Activated CD4-positive, CD25-positive, alpha-beta regulatory T cell treated with anti-CD3 and anti-CD28 coated beads, Interleukin-2, amount 50 U/mL, for 72 hours (primary cell): ENCODE data around the gene RHOG.
"Not testable (repeated sequence)": the region's sequence is repeated elsewhere in the genome, so short reads cannot be mapped to it uniquely, and the experiment has no call there.

Experiments used
- DNase-seq: peaks from one replicate; pipeline ENCODE4 v3.0.0; 2021

Gene RHOG

DNA sequence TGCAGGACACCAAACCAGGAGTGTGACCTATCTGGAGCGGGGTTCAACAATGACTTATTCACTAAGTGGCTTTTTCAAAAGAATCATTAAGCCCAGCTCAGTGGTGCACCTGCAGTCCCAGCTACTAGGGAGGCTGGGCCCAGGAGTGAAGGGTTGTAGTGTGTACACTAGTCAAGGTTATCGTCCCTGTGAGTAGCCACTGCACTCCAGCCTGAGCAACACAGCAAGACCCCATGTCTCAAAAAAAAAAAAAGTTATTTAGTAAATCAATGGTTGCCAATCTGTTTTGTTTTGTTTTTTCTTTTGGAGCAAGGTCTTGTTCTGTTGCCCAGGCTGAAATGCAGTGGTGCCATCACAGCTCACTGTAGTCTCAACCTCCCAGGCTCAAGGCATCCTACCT, 7.9 kb downstream of the RHOG start:
- DNase-seq, result no peak

GRCh38 chr11:3831378-3832239, 9.2 kb downstream of the RHOG start:
- DNase-seq, result no peak

DNA sequence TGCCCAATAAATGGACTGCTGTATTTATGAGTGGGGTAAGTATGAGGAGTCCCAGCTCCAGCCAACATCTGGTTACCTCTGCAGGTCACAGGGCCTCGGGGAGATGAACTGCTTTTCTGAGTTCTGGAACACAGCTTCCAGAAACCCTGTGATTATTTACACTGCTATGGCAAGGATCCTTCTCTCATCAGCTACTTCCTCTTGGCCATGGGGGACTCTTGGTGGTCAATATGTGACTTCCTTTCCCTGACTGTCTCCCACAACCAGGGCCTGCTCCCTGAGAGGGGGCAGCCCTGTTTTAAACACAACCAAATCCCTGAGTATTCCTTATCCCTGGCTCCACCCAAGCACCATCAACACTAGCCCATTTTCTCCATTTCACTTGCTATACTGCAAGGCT, 10.0 kb downstream of the RHOG start:
- DNase-seq, result no peak

DNA sequence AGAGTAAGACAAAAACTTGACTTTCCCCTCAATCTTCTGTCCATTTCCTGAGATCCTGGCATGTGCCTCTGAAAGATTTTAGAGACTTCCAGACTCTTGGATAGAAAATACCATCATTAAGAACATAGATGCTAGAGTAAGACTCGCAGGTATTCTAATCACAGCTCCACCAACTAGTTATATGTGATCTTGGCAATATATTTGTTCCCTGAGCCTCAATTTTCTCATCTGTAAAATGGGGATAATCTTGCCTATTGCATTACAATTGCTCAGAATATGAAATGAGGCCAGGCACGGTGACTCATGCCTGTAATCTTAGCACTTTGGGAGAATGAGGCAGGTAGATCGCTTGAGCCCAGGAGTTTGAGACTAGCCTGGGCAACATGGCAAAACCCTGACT, 10.7 kb downstream of the RHOG start:
- no peak for DNase-seq

DNA sequence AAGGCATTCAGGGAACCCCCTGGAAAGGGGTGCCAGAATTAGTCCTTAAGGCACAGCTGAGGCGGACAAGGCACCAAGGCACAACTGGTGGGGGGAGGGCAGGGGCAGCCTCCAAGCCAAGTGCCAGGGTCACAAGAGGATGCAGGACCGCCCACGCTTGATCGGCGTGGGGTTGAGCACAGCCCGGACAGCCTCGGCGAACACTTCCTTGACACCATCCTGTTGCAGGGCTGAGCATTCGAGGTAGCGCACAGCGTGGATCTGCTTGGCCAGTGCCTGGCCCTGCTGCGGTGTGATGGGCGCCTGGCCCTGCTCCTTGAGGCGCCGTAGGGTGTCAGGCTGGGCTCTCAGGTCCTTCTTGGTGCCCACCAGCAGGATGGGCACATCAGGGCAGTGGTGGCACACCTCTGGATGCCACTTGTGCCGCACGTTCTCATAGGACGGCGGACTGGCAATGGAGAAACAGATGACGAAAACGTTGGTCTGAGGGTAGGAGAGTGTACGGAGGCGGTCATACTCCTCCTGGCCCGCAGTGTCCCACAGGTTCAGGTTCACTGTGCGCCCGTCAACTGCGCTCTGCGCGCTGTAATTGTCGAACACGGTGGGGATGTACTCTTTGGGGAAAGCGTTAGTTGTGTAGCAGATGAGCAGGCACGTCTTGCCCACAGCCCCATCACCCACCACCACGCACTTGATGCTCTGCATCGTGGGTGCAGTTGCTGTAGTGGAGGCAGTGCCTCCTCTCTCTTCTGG, 13.1 kb downstream of the RHOG start:
- DNase-seq, result no peak

- DNase-seq, result no peak
Measured at GRCh38 chr11:3826721-3827120, 14.0 kb downstream of the RHOG start.

DNA sequence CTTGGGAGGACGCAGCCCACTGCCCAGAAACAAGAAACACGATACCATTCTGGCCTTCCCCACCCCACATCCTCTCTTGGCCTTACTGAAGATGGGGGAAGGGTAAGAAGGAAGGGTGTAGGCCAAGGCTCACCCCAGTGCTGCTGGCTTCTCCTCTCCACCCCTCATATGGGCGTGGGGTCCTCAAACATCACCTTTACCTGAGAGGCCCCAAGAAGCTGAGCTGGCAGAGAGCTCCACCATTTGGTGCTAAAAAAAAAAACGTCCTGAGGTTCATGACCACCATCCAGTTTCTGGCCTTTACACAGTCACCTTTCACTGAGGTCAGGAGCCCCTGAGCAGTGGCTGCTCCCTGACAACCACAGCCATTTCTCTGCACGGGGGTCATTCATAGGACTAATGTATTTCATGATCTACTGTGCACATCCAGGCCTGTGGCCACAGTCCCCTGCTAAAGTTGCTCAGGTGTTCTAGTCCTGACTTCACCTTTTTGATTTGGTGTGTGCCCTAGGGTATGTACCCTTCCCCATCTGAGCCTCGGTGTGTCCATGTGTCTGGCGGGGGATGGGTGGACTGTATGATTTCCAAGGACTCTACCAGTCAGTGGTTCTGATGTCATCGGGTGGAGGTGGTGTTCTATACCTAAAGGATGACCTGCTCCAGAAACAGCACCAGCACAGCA, 15.1 kb downstream of the RHOG start:
- DNase-seq, result no peak

- peak; percentile 78 for DNase-seq
Measured at GRCh38 chr11:3824714-3825472, 15.9 kb downstream of the RHOG start.

- DNase-seq, result no peak
Measured at GRCh38 chr11:3823762-3824506, 16.8 kb downstream of the RHOG start.

- no peak for DNase-seq
Measured at GRCh38 chr11:3823303-3823702, 17.5 kb downstream of the RHOG start.

- no peak for DNase-seq
Measured at GRCh38 chr11:3822312-3822711, 18.4 kb downstream of the RHOG start.

- no peak for DNase-seq
Measured at GRCh38 chr11:3820971-3821370, 19.8 kb downstream of the RHOG start.

GRCh38 chr11:3817181-3817800, 23.5 kb downstream of the RHOG start:
- no peak for DNase-seq

GRCh38 chr11:3816673-3817072, 24.1 kb downstream of the RHOG start:
- DNase-seq, result no peak

- no peak for DNase-seq
Measured at GRCh38 chr11:3815845-3816244, 24.9 kb downstream of the RHOG start.

DNA sequence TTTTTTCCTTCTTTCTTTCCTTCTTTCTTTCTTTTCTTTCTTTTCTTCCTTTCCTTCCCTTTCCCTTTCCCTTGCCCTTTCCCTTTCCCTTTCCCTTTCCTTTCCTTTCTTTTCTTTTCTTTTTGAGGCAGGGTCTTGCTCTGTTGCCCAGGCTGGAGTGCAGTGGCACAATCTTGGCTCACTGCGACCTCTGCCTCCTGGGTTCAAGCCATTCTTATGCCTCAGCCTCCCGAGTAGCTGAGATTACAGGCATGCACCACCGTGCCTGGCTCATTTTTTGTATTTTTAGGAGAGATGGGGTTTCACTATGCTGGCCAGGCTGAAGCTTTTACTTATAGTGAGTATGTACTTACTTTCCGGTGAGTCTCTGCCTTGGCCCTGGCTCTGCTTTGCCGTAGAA, 25.9 kb downstream of the RHOG start:
- not testable (repeated sequence) for DNase-seq

GRCh38 chr11:3810951-3811350, 29.8 kb downstream of the RHOG start:
- DNase-seq, result no peak

DNA sequence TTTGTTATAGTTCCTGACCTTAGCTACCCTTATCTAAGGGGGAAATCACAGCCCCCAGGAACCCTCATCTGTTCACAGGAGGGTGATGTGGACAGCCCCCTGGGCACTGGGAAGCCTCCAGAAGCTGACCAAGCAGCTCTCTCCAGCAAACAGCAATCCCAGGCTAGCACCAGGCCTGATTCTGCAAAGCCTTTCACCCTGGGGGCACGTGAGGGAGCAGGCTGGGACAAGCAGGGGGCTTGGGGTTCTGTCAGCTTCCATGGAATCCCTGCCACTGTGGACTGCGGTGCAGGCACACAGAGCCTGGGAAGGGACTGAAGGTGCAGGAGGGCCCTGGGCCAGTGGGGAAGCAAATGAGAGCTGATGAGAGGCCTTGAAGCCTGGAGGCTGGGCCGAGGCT, 30.3 kb downstream of the RHOG start:
- no peak for DNase-seq

GRCh38 chr11:3809624-3809928, 31.2 kb downstream of the RHOG start:
- no peak for DNase-seq

DNA sequence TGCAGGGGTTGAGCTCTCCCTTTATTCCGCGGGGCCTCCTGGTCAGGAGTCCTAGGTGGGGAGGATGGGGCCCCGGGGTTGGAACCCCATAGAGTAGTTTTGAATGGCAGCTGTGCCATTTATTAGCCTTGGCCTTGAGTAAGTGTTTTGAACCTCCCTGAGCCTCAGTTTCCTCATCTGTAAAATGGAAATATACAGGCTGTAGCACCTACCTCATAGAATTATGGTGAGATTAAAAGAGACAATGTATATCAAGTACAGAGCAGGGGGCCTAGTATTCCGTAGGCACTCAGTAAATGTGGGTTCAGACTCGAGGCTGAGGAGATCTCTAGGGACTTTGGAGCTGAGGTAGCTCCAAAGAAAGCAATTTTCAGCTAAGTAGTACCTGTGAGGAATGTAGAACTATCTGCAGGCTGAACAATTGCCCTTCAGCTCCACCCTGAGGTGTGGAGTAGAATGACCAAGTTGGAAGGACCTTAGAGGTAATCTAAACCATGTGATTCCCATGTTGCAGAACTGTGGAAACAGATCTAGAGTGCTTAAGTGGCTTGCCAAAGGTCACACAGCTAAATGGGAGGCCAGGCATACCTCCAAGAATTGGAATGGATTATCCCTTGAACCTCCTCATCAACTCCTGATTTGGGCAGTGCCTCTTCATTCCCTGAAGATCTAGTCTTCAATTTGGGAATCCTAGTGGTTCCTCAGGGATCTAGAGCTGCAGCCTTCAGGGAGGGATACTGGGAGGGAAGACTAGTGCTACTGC, 31.7 kb downstream of the RHOG start:
- no peak for DNase-seq
